K562 (cell line): ENCODE results near the gene DOP1A. TPM values are rescaled to one million over a fixed set of nuclear protein-coding genes. Genes with fewer than 3 reads are reported as not detected.

Experiments used
- ATF2 ChIP-seq: sonication (generic); formaldehyde crosslinking; IDR thresholded peaks from 2 replicates; pipeline ENCODE4 v1.8.1; 2022; ENCODE audit warnings: missing genetic modification reagents
- CBFA2T2 ChIP-seq: fragments of 450-650 bp; conservative IDR thresholded peaks from 2 replicates; pipeline ENCODE4 v1.6.1; 2017; ENCODE audit warnings: mild to moderate bottlenecking
- CTBP1 ChIP-seq: fragments of 450-650 bp; IDR thresholded peaks from 2 replicates; pipeline ENCODE4 v1.6.1; 2016; ENCODE audit warnings: borderline replicate concordance
- DPF2 ChIP-seq: fragments of 450-650 bp; IDR thresholded peaks from 2 replicates; pipeline ENCODE4 v1.6.1; 2016
- EGR1 ChIP-seq: fragments of 450-650 bp; conservative IDR thresholded peaks from 2 replicates; pipeline ENCODE4 v1.6.1; 2017; ENCODE audit warnings: mild to moderate bottlenecking
- EP300 ChIP-seq: IDR thresholded peaks from 2 replicates; pipeline ENCODE4 v1.6.1; 2012; ENCODE audit warnings: low read length, improper control_type of control experiment
- GTF2F1 ChIP-seq: IDR thresholded peaks from 2 replicates; pipeline ENCODE4 v1.6.1; 2011; ENCODE audit warnings: low read depth, low read length, improper control_type of control experiment
- HDAC2 ChIP-seq: fragments of 450-650 bp; IDR thresholded peaks from 2 replicates; pipeline ENCODE4 v1.6.1; 2016; ENCODE audit warnings: mild to moderate bottlenecking
- HMBOX1 ChIP-seq: sonication (generic); IDR thresholded peaks from 2 replicates; pipeline ENCODE4 v1.6.1; 2016
- MECOM ChIP-seq: fragments of 250-450 bp; sonication (Bioruptor Pico); IDR thresholded peaks from 2 replicates; pipeline ENCODE4 v1.8.0; 2022; ENCODE audit warnings: inconsistent platforms
- NCOA4 ChIP-seq: fragments of 450-650 bp; IDR thresholded peaks from 2 replicates; pipeline ENCODE4 v1.6.1; 2018; ENCODE audit warnings: mild to moderate bottlenecking; ENCODE audit not compliant: partially characterized antibody
- NFE2 ChIP-seq: IDR thresholded peaks from 2 replicates; pipeline ENCODE4 v1.6.1; 2014; ENCODE audit warnings: antibody characterized with exemption, low read depth
- RREB1 ChIP-seq: fragments of 250-450 bp; sonication (Bioruptor Pico); IDR thresholded peaks from 2 replicates; pipeline ENCODE4 v1.4.0; 2020
- SMARCA4 ChIP-seq: fragments of 450-650 bp; IDR thresholded peaks from 2 replicates; pipeline ENCODE4 v1.6.1; 2016
- SOX6 ChIP-seq: fragments of 450-650 bp; IDR thresholded peaks from 2 replicates; pipeline ENCODE4 v1.6.1; 2014; ENCODE audit warnings: mild to moderate bottlenecking
- SREBF1 ChIP-seq: fragments of 150-350 bp; IDR thresholded peaks from 2 replicates; pipeline ENCODE4 v1.6.1; 2014; ENCODE audit warnings: antibody characterized with exemption, low read depth, low read length, borderline replicate concordance
- TAL1 ChIP-seq: fragments of 450-650 bp; IDR thresholded peaks from 2 replicates; pipeline ENCODE4 v1.6.1; 2016; ENCODE audit warnings: mild to moderate bottlenecking
- TCF3 ChIP-seq: sonication (generic); formaldehyde crosslinking; IDR thresholded peaks from 2 replicates; pipeline ENCODE4 v1.4.0; 2020; ENCODE audit warnings: mild to moderate bottlenecking, missing genetic modification reagents
- ZEB2 ChIP-seq: fragments of 450-650 bp; IDR thresholded peaks from 2 replicates; pipeline ENCODE4 v1.6.1; 2016
- ZNF197 ChIP-seq: fragments of 200-800 bp; sonication (Bioruptor generic); IDR thresholded peaks from 2 replicates; pipeline ENCODE4 v1.6.1; 2016; ENCODE audit warnings: low read depth, missing genetic modification characterization, missing compliant biosample characterization
- polyA plus RNA-seq, 8 experiments: library from polyadenylated mRNA; depleted of rRNA in 4 of 8; stranded (reverse) in 5 of 8; unstranded in 3 of 8; fragments of >200 nt; fragmentation: Nextera tagmentation in 2 of 8; fragmentation: Illumina TruSeq in 1 of 8; extraction: Ambion mirVana in 2 of 8; extraction: Trizol in 1 of 8; gene quantifications; 2 replicates each; pipeline versions ENCODE4 v1.2.1 to v1.2.3, GENCODE V29; 2011 to 2014; ENCODE audit warnings: inconsistent platforms in 1 of 8, missing spikeins in 1 of 8
- total RNA-seq, 7 experiments: library from RNA; depleted of rRNA in 6 of 7; stranded (reverse); fragments of >200 nt in 6 of 7; fragmentation: Illumina TruSeq in 2 of 7; extraction: Trizol in 2 of 7; gene quantifications; 2 replicates each; pipeline versions ENCODE4 v1.2.1 to v1.2.3, GENCODE V29; 2011 to 2021; ENCODE audit warnings: low replicate concordance in 1 of 7

Gene DOP1A
- total and polyA plus RNA-seq, 9 of the 15 experiments (the other 6 are each of a cell fraction or from before 2014, with no cell fraction given) = 0.75 to 10.5 (median 4.4) TPM

- TF ChIP-seq RREB1 (CRISPR knock-in tag) = 0 out of 2 replicates have a peak, but pooled peaks have one; percentile 46
- TF ChIP-seq HMBOX1 = peak; percentile 73
- 0 out of 2 replicates have a peak, but pooled peaks have one; percentile 12 for TF ChIP-seq SOX6
- peak; percentile 75; the same call in 1 of the 2 replicates for TF ChIP-seq EP300
- TF ChIP-seq DPF2 = peak; percentile 74
- no peak for TF ChIP-seq SREBF1
- TF ChIP-seq CTBP1 = peak; percentile 88
- TF ChIP-seq ATF2 = no peak
- TF ChIP-seq NFE2 = 0 out of 2 replicates have a peak, but pooled peaks have one; percentile 22
- no peak for TF ChIP-seq ZNF197
- peak; percentile 60 for TF ChIP-seq TCF3 (CRISPR knock-in tag)
- TF ChIP-seq HDAC2 = peak; percentile 44; the same call in 1 of the 2 replicates
- peak; percentile 67 for TF ChIP-seq EGR1
- TF ChIP-seq GTF2F1 = no peak
- 0 out of 2 replicates have a peak, but pooled peaks have one; percentile 16 for TF ChIP-seq ZEB2
- peak; percentile 60; the same call in 1 of the 2 replicates for TF ChIP-seq TAL1
- TF ChIP-seq CBFA2T2 = peak; percentile 64
- TF ChIP-seq NCOA4 = no peak
- peak; percentile 68; the same call in 1 of the 2 replicates for TF ChIP-seq SMARCA4
- TF ChIP-seq MECOM (CRISPR knock-in tag) = peak; percentile 70
These were observed 64.7 kb downstream of the DOP1A start (continued) for GRCh38 chr6:83132121-83132520.
